H9 (cell line): ENCODE data around the gene CAMSAP2. TPM values are rescaled to one million over a fixed set of nuclear protein-coding genes. Genes with fewer than 3 reads are reported as not detected.

ENCODE experiments used
- DNase-seq: peaks from one replicate; pipeline ENCODE4 v3.0.0-alpha.2; 2017
- H2AFZ ChIP-seq: one replicate; pipeline ENCODE4 v1.6.1; 2013; ENCODE audit warnings: mild to moderate bottlenecking, low read length, control low read depth, moderate library complexity
- H2AK5ac ChIP-seq: 2 replicates; pipeline ENCODE4 v1.6.1; 2013; ENCODE audit warnings: low read length, control low read depth, mixed read lengths; ENCODE audit not compliant: insufficient read length
- H2BK120ac ChIP-seq: one replicate; pipeline ENCODE4 v1.6.1; 2013; ENCODE audit warnings: low read depth, mild to moderate bottlenecking, low read length, control low read depth, inconsistent platforms; ENCODE audit not compliant: poor library complexity, severe bottlenecking
- H2BK12ac ChIP-seq: 2 replicates; pipeline ENCODE4 v1.6.1; 2013; ENCODE audit warnings: low read length, control low read depth, mixed read lengths, low read depth; ENCODE audit not compliant: insufficient read length
- H2BK15ac ChIP-seq: 2 replicates; pipeline ENCODE4 v1.6.1; 2013; ENCODE audit warnings: low read depth, low read length, control low read depth
- H2BK20ac ChIP-seq: one replicate; pipeline ENCODE4 v1.6.1; 2013; ENCODE audit warnings: low read depth, mild to moderate bottlenecking, low read length, control low read depth, inconsistent platforms; ENCODE audit not compliant: poor library complexity, severe bottlenecking
- H2BK5ac ChIP-seq: 2 replicates; pipeline ENCODE4 v1.6.1; 2013; ENCODE audit warnings: low read length, control low read depth, mixed read lengths; ENCODE audit not compliant: insufficient read length
- H3K14ac ChIP-seq: 2 replicates; pipeline ENCODE4 v1.6.1; 2013; ENCODE audit warnings: low read length, control low read depth; ENCODE audit not compliant: insufficient read depth
- H3K18ac ChIP-seq: 2 replicates; pipeline ENCODE4 v1.6.1; 2013; ENCODE audit warnings: low read depth, mild to moderate bottlenecking, mixed read lengths, low read length, control low read depth; ENCODE audit not compliant: insufficient read length
- H3K23ac ChIP-seq: 2 replicates; pipeline ENCODE4 v1.6.1; 2013; ENCODE audit warnings: low read length, control low read depth, mixed read lengths, low read depth; ENCODE audit not compliant: insufficient read length
- H3K23me2 ChIP-seq: 2 replicates; pipeline ENCODE4 v1.6.1; 2013; ENCODE audit warnings: low read depth, mild to moderate bottlenecking, mixed read lengths, low read length, control low read depth; ENCODE audit not compliant: insufficient read length, poor library complexity, severe bottlenecking
- H3K27ac ChIP-seq: 2 replicates; pipeline ENCODE4 v1.5.1; 2013; ENCODE audit warnings: low read length, control low read depth, mixed read lengths, low read depth; ENCODE audit not compliant: insufficient read length
- H3K27me3 ChIP-seq: 2 replicates; pipeline ENCODE4 v1.6.1; 2013; ENCODE audit warnings: low read length, control low read depth, inconsistent platforms; ENCODE audit not compliant: insufficient read depth
- H3K4ac ChIP-seq: 2 replicates; pipeline ENCODE4 v1.6.1; 2013; ENCODE audit warnings: low read depth, mild to moderate bottlenecking, control low read depth, inconsistent platforms, low read length, moderate library complexity
- H3K4me1 ChIP-seq: 2 replicates; pipeline ENCODE4 v1.6.1; 2013; ENCODE audit warnings: low read length, control low read depth, inconsistent platforms; ENCODE audit not compliant: insufficient read depth
- H3K4me2 ChIP-seq: 2 replicates; pipeline ENCODE4 v1.6.1; 2013; ENCODE audit warnings: low read length, control low read depth, mixed read lengths; ENCODE audit not compliant: insufficient read length, insufficient read depth
- H3K56ac ChIP-seq: 2 replicates; pipeline ENCODE4 v1.6.1; 2013; ENCODE audit warnings: low read depth, mild to moderate bottlenecking, mixed read lengths, low read length, control low read depth; ENCODE audit not compliant: insufficient read length
- H3K79me1 ChIP-seq: 2 replicates; pipeline ENCODE4 v1.6.1; 2013; ENCODE audit warnings: low read depth, mild to moderate bottlenecking, moderate library complexity, low read length, control low read depth, inconsistent platforms; ENCODE audit not compliant: insufficient read depth, poor library complexity, severe bottlenecking
- H3K79me2 ChIP-seq: 2 replicates; pipeline ENCODE4 v1.6.1; 2013; ENCODE audit warnings: low read length, control low read depth, inconsistent platforms; ENCODE audit not compliant: insufficient read depth
- H3K9ac ChIP-seq: 2 replicates; pipeline ENCODE4 v1.6.1; 2013; ENCODE audit warnings: low read length, control low read depth, mixed read lengths; ENCODE audit not compliant: insufficient read length; ENCODE audit errors: extremely low read depth
- H3K9me3 ChIP-seq: one replicate; pipeline ENCODE4 v1.6.1; 2013; ENCODE audit warnings: low read depth, low read length, inconsistent platforms; ENCODE audit not compliant: control insufficient read depth
- H3T11ph ChIP-seq: one replicate; pipeline ENCODE4 v1.6.1; 2013; ENCODE audit warnings: mild to moderate bottlenecking, low read length, control low read depth, inconsistent platforms
- H4K20me1 ChIP-seq: one replicate; pipeline ENCODE4 v1.6.1; 2013; ENCODE audit not compliant: control insufficient read depth, insufficient read length, insufficient read depth
- H4K5ac ChIP-seq: 2 replicates; pipeline ENCODE4 v1.6.1; 2013; ENCODE audit warnings: low read depth, mild to moderate bottlenecking, mixed read lengths, low read length, control low read depth; ENCODE audit not compliant: insufficient read length
- H4K8ac ChIP-seq: replicated peaks from 2 replicates; pipeline ENCODE4 v1.6.1; 2013; ENCODE audit warnings: low read length, control low read depth, mixed read lengths, low read depth; ENCODE audit not compliant: insufficient read length
- H4K91ac ChIP-seq: 2 replicates; pipeline ENCODE4 v1.6.1; 2013; ENCODE audit warnings: low read depth, mild to moderate bottlenecking, moderate library complexity, mixed read lengths, low read length, control low read depth; ENCODE audit not compliant: insufficient read length
- H3K27ac Mint-ChIP-seq, 3 experiments: 2 replicates in 2 of 3; 3 replicates in 1 of 3; pipeline ENCODE4 v1.8.0; 2020 to 2021; ENCODE audit warnings: mixed read lengths in 3 of 3, mild to moderate bottlenecking in 1 of 3, moderate library complexity in 1 of 3
- H3K27me3 Mint-ChIP-seq: 2 replicates; pipeline ENCODE4 v1.8.0; 2021; ENCODE audit warnings: low read depth, mild to moderate bottlenecking, moderate library complexity, mixed read lengths
- H3K36me3 Mint-ChIP-seq, 3 experiments: 2 replicates in 2 of 3; 3 replicates in 1 of 3; pipeline ENCODE4 v1.8.0; 2020 to 2021; ENCODE audit warnings: low read depth in 3 of 3, mixed read lengths in 3 of 3; ENCODE audit not compliant: insufficient read depth in 1 of 3
- H3K4me1 Mint-ChIP-seq, 2 experiments: 2 replicates each; pipeline ENCODE4 v1.8.0; 2020; ENCODE audit warnings: mixed read lengths in 2 of 2
- H3K4me3 Mint-ChIP-seq, 2 experiments: 2 replicates in 1 of 2; 3 replicates in 1 of 2; pipeline ENCODE4 v1.8.0; 2020 to 2021; ENCODE audit warnings: mild to moderate bottlenecking in 2 of 2, mixed read lengths in 2 of 2, moderate library complexity in 1 of 2
- H3K9me3 Mint-ChIP-seq, 2 experiments: 2 replicates in 1 of 2; 3 replicates in 1 of 2; pipeline ENCODE4 v1.8.0; 2020; ENCODE audit warnings: mild to moderate bottlenecking in 2 of 2, mixed read lengths in 2 of 2, moderate library complexity in 1 of 2
- WGBS: extraction: QIAGEN DNeasy Blood & Tissue Kit; methylation state at CpG from one replicate; pipeline ENCODE4 v1.1.7; 2013; ENCODE audit warnings: missing lambda C conversion rate, low lambda C conversion rate, mixed read lengths; ENCODE audit not compliant: insufficient read length; ENCODE audit errors: extremely low coverage; 5-methylcytosine and 5-hydroxymethylcytosine counted together
- total RNA-seq: library from RNA; stranded (reverse); gene quantifications from 2 replicates; pipeline ENCODE4 v1.2.1, GENCODE V29; 2021
- TF ChIP-seq, protein P1 (sequence below): fragments of 200-600 bp; sonication (generic); conservative IDR thresholded peaks from 3 replicates; pipeline ENCODE4 v1.8.0; 2021; ENCODE audit warnings: antibody characterized with exemption, mild to moderate bottlenecking

Gene CAMSAP2
- total RNA-seq, 1 experiment from 2014 or later, result 33.7 TPM

DNA sequence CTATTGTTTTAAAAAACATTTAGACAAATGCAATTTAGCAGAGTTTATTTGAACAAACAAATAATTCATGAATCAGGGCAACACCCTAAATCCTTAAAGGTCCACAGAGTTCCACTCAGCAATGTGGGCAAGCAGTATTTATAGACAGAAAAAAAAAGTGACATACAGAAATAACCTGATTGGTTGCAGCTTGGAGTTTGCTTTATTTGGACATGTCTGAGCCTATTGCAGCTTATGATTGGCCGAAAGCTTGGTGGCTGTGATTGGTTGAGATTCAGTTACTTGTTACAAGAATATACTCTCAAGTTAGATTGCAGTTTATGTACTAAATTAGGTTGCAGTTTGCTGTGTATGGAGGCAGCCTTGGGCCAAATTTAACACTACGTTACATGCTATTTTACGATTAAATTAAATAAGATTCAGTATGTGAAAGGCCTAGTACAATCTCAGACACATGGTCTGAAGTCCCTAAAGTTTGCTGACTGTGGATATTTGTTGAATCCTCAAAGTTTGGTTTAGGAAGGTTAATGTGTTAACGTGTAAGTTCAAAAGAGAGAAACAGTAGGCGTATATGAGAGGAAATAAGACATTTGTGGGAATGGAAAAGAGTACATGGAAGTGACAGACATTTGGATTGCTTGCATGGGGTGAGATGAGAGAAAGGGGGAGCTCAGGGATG is 6.9 kb upstream of the CAMSAP2 start:
- H3K79me2 ChIP-seq, result no peaks in the 10 kb centered on the region
- H2AK5ac ChIP-seq, result no peak overlapping the region
- no peak overlapping the region for H2BK20ac ChIP-seq
- H4K8ac ChIP-seq, result no peak overlapping the region
- H2BK12ac ChIP-seq, result no peak overlapping the region
- no peak overlapping the region for H3T11ph ChIP-seq
- no peak overlapping the region for H3K9ac ChIP-seq
- H3K27ac ChIP-seq, result no peak overlapping the region
- H3K56ac ChIP-seq, result no peak overlapping the region
- H2BK5ac ChIP-seq, result no peak overlapping the region
- H4K91ac ChIP-seq, result no peak overlapping the region
- no peak for DNase-seq
- H2BK15ac ChIP-seq, result no peak overlapping the region
- H3K9me3 ChIP-seq, result no peaks in the 10 kb centered on the region
- no peak overlapping the region for H3K27ac Mint-ChIP-seq
- no peak overlapping the region for H3K4me2 ChIP-seq
- TF ChIP-seq, protein P1, sequence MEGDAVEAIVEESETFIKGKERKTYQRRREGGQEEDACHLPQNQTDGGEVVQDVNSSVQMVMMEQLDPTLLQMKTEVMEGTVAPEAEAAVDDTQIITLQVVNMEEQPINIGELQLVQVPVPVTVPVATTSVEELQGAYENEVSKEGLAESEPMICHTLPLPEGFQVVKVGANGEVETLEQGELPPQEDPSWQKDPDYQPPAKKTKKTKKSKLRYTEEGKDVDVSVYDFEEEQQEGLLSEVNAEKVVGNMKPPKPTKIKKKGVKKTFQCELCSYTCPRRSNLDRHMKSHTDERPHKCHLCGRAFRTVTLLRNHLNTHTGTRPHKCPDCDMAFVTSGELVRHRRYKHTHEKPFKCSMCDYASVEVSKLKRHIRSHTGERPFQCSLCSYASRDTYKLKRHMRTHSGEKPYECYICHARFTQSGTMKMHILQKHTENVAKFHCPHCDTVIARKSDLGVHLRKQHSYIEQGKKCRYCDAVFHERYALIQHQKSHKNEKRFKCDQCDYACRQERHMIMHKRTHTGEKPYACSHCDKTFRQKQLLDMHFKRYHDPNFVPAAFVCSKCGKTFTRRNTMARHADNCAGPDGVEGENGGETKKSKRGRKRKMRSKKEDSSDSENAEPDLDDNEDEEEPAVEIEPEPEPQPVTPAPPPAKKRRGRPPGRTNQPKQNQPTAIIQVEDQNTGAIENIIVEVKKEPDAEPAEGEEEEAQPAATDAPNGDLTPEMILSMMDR, result no peak
- no peak overlapping the region for H3K23ac ChIP-seq
- no peak overlapping the region for H3K4me3 Mint-ChIP-seq
- H3K9me3 Mint-ChIP-seq, result no peaks in the 10 kb centered on the region
- no peaks in the 10 kb centered on the region for H3K36me3 Mint-ChIP-seq
- WGBS, result 100% methylated on average over 2 of the region's 5 CpGs
- H3K27me3 ChIP-seq, result no peaks in the 10 kb centered on the region
- H4K5ac ChIP-seq, result no peak overlapping the region
- peaks cover 6% of the 10 kb centered on the region; the same call in 1 of the 2 replicates for H3K4me1 ChIP-seq
- H3K18ac ChIP-seq, result no peak overlapping the region
- H2BK120ac ChIP-seq, result no peak overlapping the region
- H3K14ac ChIP-seq, result no peak overlapping the region
- no peaks in the 10 kb centered on the region for H3K23me2 ChIP-seq
- H3K27me3 Mint-ChIP-seq, result peaks cover 12% of the 10 kb centered on the region
- H3K79me1 ChIP-seq, result no peaks in the 10 kb centered on the region
- no peak overlapping the region for H3K4ac ChIP-seq
- no peak overlapping the region for H2AFZ ChIP-seq
- peaks cover 7 to 17% of the 10 kb centered on the region in 2 experiments for H3K4me1 Mint-ChIP-seq
- no peaks in the 10 kb centered on the region for H4K20me1 ChIP-seq
